ENCODE data around the gene SPNS2.

The SPNS2 gene, protein sequence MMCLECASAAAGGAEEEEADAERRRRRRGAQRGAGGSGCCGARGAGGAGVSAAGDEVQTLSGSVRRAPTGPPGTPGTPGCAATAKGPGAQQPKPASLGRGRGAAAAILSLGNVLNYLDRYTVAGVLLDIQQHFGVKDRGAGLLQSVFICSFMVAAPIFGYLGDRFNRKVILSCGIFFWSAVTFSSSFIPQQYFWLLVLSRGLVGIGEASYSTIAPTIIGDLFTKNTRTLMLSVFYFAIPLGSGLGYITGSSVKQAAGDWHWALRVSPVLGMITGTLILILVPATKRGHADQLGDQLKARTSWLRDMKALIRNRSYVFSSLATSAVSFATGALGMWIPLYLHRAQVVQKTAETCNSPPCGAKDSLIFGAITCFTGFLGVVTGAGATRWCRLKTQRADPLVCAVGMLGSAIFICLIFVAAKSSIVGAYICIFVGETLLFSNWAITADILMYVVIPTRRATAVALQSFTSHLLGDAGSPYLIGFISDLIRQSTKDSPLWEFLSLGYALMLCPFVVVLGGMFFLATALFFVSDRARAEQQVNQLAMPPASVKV

DNA sequence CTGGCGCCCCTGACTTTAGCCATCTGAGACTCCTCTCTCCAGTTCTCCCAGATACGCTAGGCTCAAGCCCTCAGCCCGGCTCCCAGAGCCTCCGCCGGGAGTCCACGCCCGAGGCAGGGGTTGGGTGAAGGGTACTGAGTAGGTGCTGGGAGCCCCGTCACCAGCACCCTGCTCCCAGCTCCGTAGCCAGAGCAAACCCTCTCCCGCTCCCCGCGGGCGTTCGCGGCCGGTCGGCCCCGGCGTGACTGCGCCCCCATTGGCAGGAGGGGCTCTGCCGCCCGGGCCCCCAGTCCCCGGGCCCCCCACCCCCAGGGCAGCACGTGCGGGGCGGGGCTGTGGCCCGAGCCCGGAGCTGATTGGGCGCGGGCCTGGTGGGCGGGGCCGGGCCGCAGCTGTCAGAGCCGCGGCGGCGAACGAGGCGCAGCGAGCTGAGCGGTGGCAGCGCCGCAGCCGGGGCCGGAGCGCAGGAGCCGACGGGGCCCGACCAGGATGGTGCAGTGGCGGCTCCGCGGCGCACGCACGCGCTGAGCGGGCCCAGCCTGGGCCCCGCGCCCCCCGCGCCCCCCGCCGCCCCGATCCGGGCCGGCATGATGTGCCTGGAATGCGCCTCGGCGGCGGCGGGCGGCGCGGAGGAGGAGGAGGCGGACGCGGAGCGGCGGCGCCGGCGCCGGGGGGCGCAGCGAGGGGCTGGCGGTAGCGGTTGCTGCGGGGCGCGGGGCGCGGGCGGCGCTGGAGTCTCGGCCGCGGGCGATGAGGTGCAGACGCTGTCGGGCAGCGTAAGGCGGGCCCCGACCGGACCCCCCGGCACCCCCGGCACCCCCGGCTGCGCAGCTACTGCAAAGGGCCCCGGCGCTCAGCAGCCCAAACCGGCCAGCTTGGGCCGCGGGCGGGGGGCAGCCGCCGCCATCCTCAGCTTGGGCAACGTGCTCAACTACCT lies at the start of gene SPNS2:
TSS of gene SPNS2 (plus strand) at position 421 of the 937 bp plus-strand sequence. CDS start at position 588, 167 bp downstream.
- no peak for DNase-seq (ENCODE audit: low read depth, low spot score)

DNA sequence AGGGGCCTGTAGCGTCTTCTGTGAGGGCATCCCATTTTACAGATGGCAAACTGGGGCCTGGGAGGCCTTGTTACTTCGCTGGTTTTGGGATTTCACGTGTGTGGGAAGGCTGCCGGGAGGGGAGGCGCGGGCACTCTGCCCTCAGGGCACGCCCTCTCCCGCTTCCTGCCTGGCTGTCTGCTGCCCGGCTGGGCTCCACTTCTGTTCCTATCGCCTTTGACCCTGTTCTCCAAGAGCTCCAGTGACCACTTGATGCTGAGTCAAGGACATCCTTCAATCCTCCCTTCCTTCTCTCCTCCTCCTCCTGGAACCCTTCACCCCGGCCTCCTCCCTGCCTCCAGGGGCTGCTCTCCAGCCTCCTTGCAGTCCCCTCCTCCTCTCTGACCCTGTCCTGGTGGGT lies 48.9 kb upstream of the SPNS2 start:
- DNase-seq (ENCODE audit: low read depth, low spot score) = no peak

DNA sequence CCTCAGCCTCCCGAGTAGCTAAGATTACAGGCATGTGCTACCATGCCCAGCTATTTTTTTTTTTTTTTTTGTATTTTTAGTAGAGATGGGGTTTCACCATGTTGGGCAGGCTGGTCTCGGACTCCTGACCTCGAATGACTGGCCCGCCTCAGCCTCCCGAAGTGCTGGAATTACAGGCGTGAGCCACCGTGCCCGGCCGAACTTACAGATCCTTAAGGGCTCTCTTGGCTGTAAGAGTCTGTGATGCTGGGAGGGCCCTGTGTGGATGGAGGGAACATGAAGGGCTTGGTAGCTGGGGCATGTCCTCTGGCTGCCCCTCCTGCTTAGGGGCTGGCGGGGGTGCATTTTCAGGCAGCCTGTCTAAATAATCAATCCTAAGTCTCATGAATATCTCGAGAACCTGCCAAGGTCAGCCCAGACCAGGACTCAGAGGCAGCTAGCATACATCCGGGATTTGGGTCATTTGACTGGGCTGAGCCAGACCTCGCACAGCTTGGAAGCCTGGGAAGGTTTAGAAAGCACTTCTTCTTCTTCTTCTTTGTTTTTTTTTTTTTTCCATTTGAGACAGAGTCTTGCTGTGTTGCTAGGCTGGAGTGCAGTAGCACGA lies 47.9 kb upstream of the SPNS2 start:
- DNase-seq (ENCODE audit: low read depth, low spot score) = no peak

DNA sequence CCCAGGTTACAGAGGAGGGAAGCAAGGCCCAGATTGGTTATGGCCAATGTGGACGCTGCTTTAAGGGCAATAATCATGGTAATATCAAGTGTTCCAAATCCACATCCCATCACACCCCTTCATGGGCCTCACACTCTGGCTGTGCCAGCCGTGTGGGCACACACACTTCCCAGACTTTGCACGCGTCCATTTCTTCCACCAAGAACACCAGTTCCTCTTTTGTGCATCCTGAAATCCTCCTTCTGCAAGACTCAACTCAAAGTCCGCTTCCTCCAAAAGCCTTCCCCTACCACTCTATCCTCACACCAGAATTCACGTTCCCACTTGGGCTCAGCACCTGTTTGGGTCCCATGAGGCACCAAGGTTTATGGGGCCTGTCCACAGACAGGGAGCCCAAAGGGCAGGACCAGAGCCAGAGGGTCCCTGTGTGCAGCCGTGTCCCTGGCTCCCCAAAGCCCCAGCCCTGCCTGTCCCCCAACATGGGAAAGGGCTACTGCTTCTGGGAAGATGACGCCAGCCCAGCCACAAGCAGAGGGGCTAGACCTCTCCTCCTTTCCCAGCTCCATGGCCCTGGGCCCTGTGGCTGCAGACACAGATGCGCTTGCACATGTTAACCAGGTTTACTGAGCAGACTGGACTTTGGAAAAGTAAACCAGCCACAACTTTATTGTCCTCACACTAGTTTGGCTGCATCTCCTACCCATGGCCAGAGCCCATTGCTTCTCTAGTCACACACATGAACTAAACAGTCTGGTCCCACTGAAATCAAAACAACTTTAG lies 44.7 kb upstream of the SPNS2 start:
- no peak for DNase-seq (ENCODE audit: low read depth, low spot score)

DNA sequence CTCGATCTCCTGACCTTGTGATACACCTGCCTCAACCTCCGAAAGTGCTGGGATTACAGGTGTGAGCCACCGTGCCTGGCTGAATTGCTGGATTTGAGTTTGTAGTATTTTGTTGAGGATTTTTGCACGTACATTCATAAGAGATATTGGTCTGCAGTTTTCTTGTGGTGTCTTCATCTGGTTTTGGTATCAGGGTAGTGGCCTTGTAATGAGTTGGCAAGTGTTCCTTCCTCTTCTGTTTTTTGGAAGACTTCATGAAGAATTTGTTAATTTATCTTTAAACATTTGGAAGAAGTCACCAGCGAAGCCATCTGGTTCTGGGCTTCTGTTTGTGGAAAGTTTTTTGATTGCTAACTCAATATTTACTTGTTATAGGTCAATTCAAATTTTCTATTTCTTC lies 38.0 kb upstream of the SPNS2 start:
- no peak for DNase-seq (ENCODE audit: low read depth, low spot score)

DNA sequence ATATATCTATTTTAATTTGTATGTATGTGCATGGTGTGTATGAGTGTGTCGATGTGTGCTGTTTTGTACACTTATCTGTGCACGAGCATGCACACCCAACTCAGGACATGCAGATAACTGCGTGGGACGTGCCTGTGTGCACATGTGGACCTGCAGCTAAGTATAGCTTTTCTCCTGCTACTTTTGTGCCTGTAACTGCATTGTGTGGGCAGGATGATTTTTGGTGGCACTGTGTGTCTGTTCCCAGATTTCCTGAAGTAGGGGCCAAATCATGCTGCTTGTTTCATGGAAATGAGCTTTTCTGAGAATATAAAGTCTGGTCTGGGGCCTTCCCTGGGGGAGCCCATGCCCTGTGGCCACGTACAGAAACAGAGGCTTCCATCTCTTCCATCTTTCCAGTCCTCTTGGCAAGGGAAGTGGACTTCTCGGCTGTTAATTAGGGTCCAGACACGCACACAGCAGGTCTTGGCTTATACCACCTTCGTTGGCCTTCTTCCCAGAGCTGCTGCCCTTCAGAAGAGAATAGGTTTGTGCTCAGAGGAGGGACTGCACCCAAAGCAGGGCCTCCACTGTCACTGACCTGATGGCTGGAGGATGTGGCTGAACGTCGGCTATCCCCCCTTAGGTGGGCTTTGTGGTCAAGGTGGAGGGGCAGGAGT lies 34.7 kb upstream of the SPNS2 start:
- DNase-seq (ENCODE audit: low read depth, low spot score) = no peak

DNA sequence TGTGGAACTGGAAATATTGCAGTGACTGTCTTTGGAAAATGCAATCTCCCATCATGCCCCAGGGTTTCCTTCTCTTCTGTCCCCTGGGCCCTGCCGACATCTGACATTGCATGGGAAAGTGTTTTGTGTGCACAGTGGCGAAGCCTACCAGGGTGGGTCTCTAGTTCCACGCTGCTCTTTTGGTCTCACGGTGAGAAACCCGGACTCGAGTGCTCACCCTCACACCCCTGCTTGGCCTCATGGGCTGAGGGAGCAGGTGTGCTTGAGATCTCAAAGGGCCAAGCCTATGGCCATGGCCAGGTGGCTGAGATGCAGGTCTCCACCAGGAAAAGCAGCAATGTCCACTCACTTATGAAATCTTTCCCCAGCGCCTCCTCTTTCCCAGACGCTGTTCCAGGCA lies 32.9 kb upstream of the SPNS2 start:
- DNase-seq (ENCODE audit: low read depth, low spot score) = no peak

DNA sequence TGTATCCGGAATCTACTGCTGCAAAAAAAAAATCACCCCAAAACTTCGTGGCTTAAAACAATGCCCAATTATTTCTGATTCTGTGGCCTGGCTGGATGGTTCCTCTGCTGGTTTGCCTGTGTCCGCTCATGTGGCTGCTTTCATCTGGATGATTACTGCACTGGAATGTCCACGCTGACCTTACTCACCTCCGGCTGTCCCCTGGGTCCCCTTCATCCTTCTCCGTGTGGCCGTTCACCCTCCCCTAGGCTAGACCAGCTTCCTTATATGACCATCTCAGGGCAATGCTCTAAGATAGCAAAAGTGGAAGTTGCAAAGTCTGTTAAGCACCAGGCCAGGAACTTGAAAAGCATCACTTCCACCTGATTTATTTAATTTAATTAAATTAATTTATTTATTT lies 31.4 kb upstream of the SPNS2 start:
- DNase-seq (ENCODE audit: low read depth, low spot score) = no peak

DNA sequence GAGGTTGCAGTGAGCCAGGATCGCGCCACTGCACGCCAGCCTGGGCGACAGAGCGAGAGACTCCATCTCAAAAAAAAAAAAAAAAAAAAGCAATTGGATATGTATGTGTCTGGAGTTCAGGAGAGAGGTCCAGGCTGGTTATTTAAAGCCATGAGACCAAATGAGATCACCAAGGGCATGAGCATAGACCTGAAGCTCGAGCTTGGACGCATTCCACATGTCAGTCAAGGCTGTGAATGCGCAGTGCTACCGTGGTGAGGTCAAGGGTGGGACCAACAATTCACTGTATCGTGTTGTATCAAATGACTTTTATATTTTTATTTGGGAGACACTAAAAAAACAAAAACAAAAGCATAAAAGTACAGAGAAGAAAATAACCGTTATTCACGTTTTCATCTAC lies 29.1 kb upstream of the SPNS2 start:
- no peak for DNase-seq (ENCODE audit: low read depth, low spot score)

DNA sequence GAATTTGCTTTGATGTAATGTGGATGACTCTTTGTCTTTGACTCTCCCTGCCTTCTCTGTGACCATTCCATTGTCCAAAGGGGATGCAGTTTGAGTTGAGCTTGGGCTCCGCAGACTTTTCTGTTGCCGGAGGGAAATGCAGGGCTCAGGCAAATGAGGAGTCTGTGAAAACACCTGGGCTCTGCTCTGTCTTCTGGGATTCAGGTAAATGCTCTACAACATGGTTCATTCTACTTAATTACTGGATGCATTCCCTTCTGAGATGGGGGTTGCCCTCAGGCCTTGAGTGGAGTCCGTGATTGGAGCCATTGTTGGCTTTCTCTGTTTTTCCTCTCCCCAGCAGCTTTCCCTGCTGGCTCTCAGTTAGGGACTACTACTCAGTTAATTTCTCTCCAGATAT lies 26.4 kb upstream of the SPNS2 start:
- DNase-seq (ENCODE audit: low read depth, low spot score) = no peak

DNA sequence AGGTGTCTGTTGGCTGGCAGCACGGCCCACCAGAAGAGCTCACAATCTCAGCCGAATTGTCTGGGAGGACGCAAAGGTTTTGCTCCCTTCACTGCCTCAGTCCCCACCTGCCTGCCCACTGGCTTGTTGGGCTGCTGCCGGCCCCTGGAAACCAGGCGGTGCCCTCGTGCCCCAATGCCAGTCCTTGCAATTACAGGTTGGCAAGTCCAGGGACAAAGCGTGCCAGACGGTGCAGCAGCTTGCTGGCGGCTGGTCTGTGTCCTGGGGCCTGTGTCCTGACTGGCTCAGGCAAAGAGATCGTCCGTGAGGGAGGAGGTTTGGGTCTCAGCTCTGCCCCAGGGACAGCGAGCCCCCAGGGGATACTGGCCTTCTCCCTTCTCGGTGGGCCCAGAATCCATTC lies 24.6 kb upstream of the SPNS2 start:
- no peak for DNase-seq (ENCODE audit: low read depth, low spot score)

DNA sequence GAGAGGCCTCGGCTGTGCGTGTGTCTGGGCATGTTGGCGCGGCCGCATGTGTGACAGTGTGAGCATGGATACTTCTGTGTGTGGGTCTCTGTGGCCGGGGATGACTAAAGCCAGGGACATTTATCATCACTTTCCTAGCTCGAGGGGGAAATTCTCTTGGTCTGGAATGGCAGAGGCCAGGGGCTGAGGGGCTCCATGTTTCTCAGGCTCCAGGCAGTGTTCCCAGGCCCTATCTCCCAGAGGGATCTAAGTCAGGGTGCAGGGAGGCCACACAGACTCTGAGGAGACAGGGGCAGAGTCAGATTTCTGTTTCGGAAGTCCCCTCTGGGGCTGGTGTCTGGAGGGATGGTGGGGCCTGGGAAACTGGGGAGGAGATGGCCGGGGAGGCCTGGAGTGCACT lies 23.7 kb upstream of the SPNS2 start:
- no peak for DNase-seq (ENCODE audit: low read depth, low spot score)

DNA sequence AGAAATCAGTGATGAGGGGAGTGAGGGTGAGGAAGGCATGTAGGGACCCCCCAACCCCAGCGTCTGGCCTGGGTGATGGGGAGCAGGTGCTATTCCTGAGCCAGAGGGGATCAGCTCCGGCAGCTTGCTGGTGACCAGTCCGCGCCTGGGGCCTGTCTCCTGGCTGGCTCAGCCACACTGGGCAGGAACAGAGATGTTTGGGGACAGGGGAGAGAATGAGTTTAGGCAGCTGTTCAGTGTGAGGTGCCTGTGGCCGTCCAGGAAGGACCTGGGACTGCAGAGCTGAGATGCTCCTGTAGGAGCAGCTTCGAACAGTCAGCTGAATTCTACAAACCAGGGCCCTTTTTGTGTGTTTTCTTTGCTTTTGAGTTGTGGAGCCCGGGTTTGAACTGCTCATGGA lies 23.2 kb upstream of the SPNS2 start:
- no peak for DNase-seq (ENCODE audit: low read depth, low spot score)

DNA sequence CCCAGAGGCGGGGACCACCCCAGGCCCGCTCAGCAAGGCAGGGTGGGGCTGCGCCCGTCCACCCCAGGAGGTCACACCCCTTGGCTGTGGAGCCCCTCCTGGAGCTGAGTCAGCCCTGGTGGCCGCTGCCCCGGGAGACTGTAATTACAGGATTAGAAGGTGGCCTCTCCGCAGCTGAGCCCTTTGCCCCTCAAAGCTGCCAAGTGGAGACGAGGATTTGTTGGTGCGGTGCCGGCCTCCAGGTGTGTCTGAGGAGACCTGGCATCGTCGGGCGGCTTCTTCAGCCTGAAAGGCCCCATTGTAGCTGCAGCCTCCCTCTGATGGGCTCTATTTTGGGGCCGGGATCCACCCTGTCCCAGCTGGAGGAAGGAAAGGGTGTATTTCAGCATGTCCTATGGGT lies 22.7 kb upstream of the SPNS2 start:
- DNase-seq (ENCODE audit: low read depth, low spot score) = no peak

DNA sequence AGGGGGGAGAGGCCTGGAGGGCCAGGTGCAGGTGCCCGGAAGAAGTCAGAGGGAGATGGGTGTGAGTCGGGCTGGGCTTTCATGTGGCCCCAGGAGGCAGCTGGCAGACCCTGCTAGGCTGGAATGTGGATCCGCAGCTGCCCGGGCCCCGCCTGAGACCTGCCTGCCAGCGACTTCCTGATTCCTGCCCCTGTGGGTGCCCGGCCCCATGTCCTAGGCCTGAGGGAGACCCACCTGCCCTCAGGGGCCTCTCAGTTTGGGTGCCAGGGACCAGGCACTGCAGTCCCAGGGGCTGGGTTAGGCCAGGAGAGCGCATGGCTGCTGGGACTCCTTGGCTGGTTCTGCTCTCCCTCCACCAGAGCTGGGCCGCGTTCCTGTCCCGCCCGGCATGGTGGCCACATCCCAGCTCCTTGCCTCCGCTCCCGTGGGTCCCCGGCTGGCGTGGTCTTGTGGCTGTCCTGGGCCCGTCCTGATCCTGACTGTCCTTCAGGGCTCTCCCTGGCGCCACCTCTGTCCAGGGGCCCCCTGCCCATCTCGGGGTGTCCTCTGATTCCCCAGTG lies 22.1 kb upstream of the SPNS2 start:
- no peak for DNase-seq (ENCODE audit: low read depth, low spot score)

DNA sequence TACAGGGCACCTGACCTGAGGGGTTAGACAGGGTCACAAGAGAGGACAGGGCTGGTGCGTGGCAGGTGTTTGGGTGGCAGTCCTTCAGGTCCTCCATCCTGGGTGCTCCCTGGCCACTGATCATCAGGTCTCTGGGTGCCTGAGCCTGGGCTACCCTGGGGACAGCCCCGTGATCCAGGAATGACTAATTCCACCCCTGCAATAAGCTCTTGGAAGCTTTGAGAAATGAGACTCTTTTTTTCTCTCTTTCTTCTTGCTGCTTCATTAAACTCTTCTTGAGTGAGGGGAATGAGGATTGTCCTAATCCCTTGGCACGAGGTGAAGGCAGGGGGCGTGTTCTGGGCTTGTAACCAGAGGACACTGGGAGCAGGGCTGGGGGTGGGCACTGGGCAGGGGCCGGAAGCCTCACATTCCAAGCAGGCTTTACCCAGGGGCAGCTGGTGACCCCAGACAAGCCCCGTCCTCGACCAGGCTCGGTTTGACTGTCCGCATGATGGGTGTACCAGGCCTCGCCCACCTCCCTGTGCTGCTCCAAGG lies 21.4 kb upstream of the SPNS2 start:
- DNase-seq (ENCODE audit: low read depth, low spot score) = no peak

DNA sequence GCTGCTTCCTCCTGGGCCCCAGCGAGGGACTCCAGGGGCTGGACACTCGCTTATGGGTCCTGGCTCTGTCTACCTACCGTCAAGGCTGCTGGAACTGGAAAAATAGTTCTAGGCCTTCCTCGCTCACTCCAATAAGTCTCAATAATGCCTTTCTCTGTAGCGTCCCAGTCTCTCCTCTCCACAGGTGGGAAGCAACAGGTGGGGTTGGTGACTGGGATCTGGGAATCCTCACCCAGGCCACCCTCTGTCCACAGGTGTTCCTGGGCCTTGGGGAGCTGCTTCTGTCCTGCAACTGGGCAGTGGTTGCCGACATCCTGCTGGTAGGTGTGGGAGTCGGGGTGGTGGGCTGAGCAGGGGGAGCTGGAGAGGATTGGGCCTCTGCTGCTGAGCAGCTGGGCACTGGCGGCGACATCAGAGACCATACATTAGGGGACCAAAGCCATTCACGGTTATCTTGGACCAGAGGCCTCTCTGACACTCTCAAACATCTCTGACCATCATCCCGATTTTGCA lies 20.3 kb upstream of the SPNS2 start:
- no peak for DNase-seq (ENCODE audit: low read depth, low spot score)

DNA sequence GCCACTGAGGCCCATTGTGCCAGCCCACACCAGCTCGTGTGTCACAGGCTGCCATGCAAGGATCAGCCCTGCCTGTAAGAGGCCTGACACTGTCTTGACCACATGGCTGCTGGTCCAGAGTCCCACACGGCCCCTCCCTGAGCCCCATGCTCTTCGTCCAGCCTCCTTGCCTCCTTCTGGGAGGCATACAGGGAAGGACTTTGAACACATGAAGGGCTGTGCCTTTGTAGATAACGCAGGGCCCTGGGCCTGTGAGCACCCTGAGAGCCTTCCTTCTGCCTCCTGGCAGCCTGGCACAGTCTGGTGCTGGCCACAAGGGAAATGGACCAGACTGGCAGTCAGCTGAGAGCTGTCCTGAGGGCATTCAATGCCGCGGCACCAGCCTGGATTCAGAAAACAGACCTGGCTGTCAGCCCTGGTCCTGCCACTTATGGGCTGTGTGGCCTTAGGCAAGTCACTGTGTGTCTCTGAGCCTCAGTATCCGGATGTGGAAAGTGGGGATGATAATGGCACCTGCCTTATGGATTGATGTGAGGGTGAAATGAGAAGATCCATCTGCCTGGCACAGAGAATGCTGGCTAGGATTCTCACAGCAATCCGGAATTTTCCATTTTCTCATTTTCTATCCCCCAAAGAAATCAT lies 19.2 kb upstream of the SPNS2 start:
- DNase-seq (ENCODE audit: low read depth, low spot score) = no peak

DNA sequence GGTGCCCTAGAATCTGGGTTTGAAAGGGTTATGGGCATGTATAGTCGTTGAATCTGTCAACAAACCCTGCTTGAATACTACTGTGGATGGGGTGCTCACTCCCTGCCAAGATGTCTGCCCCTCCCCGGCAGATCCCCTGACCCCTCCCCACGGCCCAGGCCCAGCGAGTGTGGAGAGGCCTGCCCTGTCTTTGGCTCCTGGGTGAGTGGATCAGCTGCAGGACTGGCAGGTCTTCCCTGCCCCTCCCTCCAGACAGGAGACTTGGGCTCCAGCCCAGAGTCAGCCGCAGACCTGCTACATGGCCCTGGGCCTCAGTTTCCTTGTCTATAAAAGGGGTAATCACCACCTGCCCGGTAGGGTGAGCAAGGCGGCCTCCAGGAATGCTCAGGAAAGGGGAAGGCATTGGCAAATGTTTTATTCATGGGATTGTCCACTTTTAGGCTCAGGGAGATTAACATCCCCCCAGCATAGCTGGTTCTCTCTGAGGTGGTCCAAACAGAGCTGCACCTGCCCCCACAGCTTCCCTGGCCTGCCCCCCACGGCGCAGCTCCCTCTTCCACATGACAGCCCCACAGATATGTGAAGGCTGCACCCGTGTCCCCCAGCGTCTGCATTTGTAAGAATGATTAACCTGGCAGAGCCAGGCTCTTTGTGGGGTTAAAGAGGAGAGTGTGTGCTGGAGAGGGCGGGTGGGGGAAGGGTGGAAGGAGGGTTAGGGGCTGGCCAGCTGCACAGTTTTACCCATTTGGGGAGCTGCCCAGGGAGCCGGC lies 18.5 kb upstream of the SPNS2 start:
- no peak for DNase-seq (ENCODE audit: low read depth, low spot score)

Measured in brain pericyte (primary cell).